Stomach smooth muscle (tissue), 2 donors: ENCODE results near the gene SIGLEC9.

Experiments
- H3K27ac ChIP-seq: one replicate; pipeline ENCODE4 v1.7.0; 2013; ENCODE audit warnings: mild to moderate bottlenecking, low read length, inconsistent platforms
- H3K27me3 ChIP-seq, 2 donors: one replicate each; pipeline ENCODE4 v1.7.0; 2013; ENCODE audit warnings: low read length in 2 of 2; ENCODE audit not compliant: insufficient read depth in 2 of 2, control insufficient read depth in 1 of 2
- H3K36me3 ChIP-seq, 2 donors: one replicate each; pipeline ENCODE4 v1.7.0; 2013; ENCODE audit warnings: low read length in 2 of 2; ENCODE audit not compliant: control insufficient read depth in 2 of 2, insufficient read depth in 2 of 2
- H3K4me1 ChIP-seq: one replicate; pipeline ENCODE4 v1.7.0; 2013; ENCODE audit warnings: low read length; ENCODE audit not compliant: control insufficient read depth, insufficient read depth
- H3K4me3 ChIP-seq, 2 donors: one replicate each; pipeline ENCODE4 v1.7.0; 2013; ENCODE audit warnings: low read length in 2 of 2
- H3K9ac ChIP-seq, 2 donors: one replicate each; pipeline ENCODE4 v1.7.0; 2013; ENCODE audit warnings: low read length in 2 of 2, mild to moderate bottlenecking in 1 of 2
- H3K9me3 ChIP-seq, 2 donors: one replicate each; pipeline ENCODE4 v1.7.0; 2013; ENCODE audit warnings: low read length in 2 of 2; ENCODE audit not compliant: control insufficient read depth in 2 of 2
- donor health status: healthy.
- donor health status: Pancreatic carcinoma.

The SIGLEC9 gene

DNA sequence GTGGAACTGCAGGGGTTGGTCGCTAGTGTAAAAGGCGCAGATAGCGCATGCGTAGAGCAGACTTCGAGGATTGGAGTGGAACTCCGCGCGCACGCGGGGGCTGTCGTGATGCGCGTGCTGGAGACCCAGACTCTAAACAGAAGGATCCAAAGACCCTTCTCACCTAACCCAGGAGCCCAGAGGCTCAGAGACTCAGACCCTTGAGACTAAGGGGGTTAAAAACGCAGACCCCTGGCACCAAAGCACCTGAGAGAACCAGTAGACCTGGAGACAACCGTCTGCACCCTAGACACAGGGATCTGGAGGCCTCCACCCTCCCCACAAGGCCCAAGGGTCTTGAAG lies 15.9 kb upstream of the SIGLEC9 start:
- Histone ChIP-seq H3K27ac (peak overlapping the region; percentile 58), H3K4me1 (peaks cover 19% of the 10 kb centered on the region), H3K9ac (peak overlapping the region; percentile 62 to 81)

DNA sequence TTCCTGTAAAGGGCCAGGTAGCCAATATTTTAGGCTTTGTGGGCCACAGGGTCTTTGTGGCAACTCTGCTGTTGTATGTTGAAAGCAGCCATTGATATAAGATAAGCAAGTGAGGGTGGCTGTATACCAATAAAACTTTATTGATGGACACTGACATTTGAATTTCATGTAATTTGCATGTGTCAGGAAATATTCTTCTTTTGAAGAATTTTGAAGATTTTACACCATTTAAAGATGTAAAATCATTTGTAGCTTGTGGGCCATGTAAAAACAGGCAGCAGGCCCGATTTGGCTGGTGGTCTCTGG lies 14.1 kb upstream of the SIGLEC9 start:
- Histone ChIP-seq H3K4me3 (no peak overlapping the region), H3K9me3 (no peaks in the 10 kb centered on the region), H3K36me3 (no peaks in the 10 kb centered on the region), H3K4me1 (peaks cover 18% of the 10 kb centered on the region), H3K27me3 (peaks cover 0 to 2% of the 10 kb centered on the region in 2 donors), H3K27ac (no peak overlapping the region), H3K9ac (no peak overlapping the region)

More for the DNA sequence above, 15.9 kb upstream of the SIGLEC9 start:
- H3K4me3 ChIP-seq: peak overlapping the region; percentile 93 to 96
- H3K27me3 ChIP-seq: no peaks in the 10 kb centered on the region
- no peaks in the 10 kb centered on the region for H3K36me3 ChIP-seq
- no peaks in the 10 kb centered on the region for H3K9me3 ChIP-seq

DNA sequence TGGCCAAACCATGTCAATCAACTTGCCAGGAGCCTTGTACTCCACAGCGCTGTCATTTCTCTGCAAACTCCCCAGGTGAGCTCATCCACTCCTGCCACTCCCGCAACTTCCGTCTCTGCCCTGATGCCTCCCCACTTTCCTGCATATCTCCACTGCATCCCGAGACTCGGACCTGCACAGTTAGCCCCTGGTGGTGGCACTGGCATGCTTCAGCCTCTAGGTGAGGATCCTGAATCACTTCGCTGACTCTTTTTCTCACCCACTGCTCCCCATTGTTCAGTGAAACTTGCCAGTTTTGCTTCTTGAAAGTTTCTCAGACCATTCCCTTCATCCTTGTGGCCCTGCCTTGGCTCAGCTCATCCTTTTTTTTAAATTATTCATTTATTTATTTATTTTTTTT lies 13.1 kb upstream of the SIGLEC9 start:
- Histone ChIP-seq H3K9ac (no peak overlapping the region), H3K27me3 (peaks cover 0 to 9% of the 10 kb centered on the region in 2 donors)

DNA sequence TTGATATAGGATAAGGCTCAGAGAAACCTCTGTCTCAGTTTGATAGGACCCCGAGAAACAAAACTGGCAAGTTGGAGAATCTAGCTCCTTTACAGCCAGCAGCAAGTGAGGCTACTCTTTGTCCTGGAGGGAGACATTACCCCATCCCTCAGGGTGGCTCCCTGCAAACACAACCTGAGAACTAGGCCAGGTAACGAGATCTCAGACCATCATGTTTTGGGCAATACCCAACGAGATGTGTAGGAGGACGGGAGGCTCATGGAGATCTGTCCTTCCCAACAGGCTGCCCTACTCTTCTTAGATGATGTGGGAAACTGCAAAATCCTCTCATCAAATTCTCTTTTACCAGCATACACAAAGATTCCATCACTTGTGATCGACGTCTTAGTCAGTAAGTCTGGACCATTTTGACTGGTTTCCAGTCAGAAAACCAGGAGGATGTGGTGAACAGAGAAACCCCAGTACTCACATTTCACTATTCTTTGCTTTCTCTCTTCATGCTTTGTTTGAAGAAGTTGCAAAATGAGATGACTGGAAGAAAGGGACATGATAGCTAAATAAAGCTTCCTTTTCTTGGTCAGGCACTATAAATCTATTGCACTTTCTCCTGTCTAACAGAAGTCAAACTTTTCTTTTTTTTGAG lies 10.5 kb upstream of the SIGLEC9 start:
- Histone ChIP-seq H3K36me3 (no peaks in the 10 kb centered on the region), H3K27ac (no peak overlapping the region), H3K4me3 (no peak overlapping the region), H3K27me3 (peaks cover 0 to 14% of the 10 kb centered on the region in 2 donors), H3K9me3 (no peaks in the 10 kb centered on the region), H3K9ac (no peak overlapping the region), H3K4me1 (no peaks in the 10 kb centered on the region)

More for the DNA sequence above, 13.1 kb upstream of the SIGLEC9 start:
- Histone ChIP-seq H3K4me1 (peaks cover 18% of the 10 kb centered on the region), H3K27ac (no peak overlapping the region), H3K36me3 (no peaks in the 10 kb centered on the region), H3K4me3 (no peak overlapping the region), H3K9me3 (no peaks in the 10 kb centered on the region)

DNA sequence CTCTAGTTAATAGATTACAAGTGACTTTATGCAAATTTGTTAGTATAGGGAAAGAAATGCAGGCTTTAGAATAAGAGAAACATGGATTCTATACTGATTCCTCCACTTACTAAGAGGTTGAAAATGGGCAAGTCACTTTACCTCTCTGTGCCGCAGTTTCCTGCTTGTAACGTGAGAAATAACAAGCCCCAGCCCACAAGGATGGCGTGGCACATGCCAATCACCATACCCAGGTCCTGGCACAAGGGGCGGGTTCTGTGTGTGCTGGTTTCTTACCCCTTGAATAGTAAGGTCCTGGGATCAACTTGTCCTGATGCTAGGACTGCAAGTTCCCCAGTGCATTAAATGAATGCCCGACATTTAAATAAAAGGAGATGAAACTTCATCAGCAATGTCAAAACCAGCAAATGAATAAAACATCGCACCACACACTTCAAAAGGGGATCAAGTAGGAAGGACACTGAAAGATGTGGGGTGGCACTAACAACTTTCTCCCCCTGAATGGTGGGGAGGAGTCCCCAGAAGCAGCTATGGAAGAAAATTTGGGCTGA lies 7.9 kb upstream of the SIGLEC9 start:
- no peaks in the 10 kb centered on the region for H3K4me1 ChIP-seq
- H3K4me3 ChIP-seq: no peak overlapping the region
- H3K9me3 ChIP-seq: no peaks in the 10 kb centered on the region
- H3K9ac ChIP-seq: no peak overlapping the region
- peaks cover 0 to 14% of the 10 kb centered on the region in 2 donors for H3K27me3 ChIP-seq
- H3K27ac ChIP-seq: no peak overlapping the region
- H3K36me3 ChIP-seq: no peaks in the 10 kb centered on the region

DNA sequence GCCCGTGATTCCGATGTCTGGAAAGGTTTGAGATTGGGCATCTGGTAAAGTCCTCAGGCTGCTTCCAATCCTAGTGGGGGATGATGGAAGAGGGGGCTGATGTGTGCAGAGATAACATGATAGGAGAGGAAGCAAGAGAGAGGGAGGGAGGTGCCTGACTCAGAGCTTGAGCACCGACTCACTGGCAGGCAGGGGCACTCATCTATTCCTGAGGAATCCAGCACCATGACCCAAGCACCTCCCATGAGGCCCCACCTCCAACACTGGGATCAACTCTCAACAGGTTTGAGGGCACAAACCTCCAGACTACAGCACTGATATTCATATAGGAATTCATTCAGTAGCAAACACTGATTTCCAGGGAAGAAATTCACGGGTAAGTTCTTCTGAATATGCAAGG lies 5.6 kb upstream of the SIGLEC9 start:
- peaks cover 3 to 17% of the 10 kb centered on the region in 2 donors for H3K27me3 ChIP-seq
- H3K36me3 ChIP-seq: no peaks in the 10 kb centered on the region
- H3K27ac ChIP-seq: no peak overlapping the region
- no peak overlapping the region for H3K9ac ChIP-seq
- no peak overlapping the region for H3K4me3 ChIP-seq
- no peaks in the 10 kb centered on the region for H3K4me1 ChIP-seq
- no peaks in the 10 kb centered on the region for H3K9me3 ChIP-seq

DNA sequence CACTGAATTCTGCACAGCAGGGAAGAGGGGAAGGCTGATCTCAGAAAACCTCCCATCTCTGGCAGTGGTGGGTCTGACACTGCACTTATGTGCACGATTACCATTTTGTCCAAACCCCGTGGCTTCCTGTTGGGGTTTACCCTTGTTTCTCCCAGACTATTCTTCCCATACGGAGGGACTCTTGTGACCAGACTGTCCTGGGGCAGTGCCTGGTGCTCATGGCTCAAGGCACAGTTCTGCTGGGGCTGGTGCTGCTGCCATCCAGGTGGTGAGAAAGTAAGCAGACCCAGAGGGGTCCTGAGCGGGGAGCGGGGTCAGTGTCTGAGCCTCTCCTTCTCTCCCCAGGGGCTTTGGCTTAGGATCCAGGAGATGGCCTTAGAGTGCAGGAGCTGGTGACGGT lies 5.1 kb upstream of the SIGLEC9 start:
- H3K27me3 ChIP-seq: peaks cover 3 to 17% of the 10 kb centered on the region in 2 donors
- no peaks in the 10 kb centered on the region for H3K4me1 ChIP-seq
- H3K9ac ChIP-seq: no peak overlapping the region
- no peaks in the 10 kb centered on the region for H3K9me3 ChIP-seq
- H3K4me3 ChIP-seq: no peak overlapping the region
- H3K36me3 ChIP-seq: no peaks in the 10 kb centered on the region
- H3K27ac ChIP-seq: no peak overlapping the region

DNA sequence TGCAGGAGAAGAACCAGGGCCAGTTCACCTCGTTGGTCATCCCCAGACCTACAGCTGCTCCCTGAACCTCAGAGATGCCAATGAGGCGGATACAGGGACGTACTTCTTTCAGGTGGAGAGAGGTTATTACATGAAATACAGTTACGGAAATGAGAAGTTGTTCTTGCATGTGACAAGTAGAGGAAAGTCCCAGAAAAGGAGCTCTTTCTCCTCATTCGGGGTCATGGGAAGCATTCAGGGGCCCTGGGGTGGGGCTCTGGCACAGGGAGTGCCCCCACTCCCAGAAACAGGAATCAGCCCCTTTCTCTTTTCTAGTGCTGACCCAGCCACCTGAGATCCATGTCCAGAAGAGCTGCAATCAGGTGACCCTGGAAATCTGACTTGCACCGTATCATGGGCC lies 4.5 kb upstream of the SIGLEC9 start:
- Histone ChIP-seq H3K4me1 (no peaks in the 10 kb centered on the region), H3K27ac (no peak overlapping the region), H3K36me3 (no peaks in the 10 kb centered on the region), H3K27me3 (peaks cover 3 to 17% of the 10 kb centered on the region in 2 donors), H3K4me3 (no peak overlapping the region), H3K9ac (no peak overlapping the region), H3K9me3 (no peaks in the 10 kb centered on the region)

DNA sequence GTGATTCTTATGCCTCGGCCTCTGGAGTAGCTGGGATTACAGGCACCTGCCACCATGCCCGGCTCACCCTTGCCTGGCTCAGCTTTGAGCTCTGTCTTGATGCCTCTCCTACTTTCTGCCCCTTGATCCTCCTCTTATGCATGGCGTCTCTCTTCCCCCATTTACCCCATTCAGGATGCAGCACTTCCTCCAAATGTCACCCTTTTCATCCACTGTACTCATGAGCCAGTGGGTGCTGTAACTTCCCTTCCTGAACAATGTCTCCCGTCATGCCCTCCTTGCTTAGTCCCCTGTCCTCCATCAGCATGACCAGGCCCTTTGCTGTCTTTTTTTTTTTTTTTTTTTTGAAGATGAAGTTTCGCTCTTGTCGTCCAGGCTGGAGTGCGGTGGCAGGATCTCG lies 3.4 kb upstream of the SIGLEC9 start:
- Histone ChIP-seq H3K27ac (no peak overlapping the region), H3K4me3 (no peak overlapping the region), H3K36me3 (no peaks in the 10 kb centered on the region), H3K9ac (no peak overlapping the region), H3K4me1 (no peaks in the 10 kb centered on the region), H3K27me3 (peaks cover 3 to 13% of the 10 kb centered on the region in 2 donors), H3K9me3 (no peaks in the 10 kb centered on the region)

DNA sequence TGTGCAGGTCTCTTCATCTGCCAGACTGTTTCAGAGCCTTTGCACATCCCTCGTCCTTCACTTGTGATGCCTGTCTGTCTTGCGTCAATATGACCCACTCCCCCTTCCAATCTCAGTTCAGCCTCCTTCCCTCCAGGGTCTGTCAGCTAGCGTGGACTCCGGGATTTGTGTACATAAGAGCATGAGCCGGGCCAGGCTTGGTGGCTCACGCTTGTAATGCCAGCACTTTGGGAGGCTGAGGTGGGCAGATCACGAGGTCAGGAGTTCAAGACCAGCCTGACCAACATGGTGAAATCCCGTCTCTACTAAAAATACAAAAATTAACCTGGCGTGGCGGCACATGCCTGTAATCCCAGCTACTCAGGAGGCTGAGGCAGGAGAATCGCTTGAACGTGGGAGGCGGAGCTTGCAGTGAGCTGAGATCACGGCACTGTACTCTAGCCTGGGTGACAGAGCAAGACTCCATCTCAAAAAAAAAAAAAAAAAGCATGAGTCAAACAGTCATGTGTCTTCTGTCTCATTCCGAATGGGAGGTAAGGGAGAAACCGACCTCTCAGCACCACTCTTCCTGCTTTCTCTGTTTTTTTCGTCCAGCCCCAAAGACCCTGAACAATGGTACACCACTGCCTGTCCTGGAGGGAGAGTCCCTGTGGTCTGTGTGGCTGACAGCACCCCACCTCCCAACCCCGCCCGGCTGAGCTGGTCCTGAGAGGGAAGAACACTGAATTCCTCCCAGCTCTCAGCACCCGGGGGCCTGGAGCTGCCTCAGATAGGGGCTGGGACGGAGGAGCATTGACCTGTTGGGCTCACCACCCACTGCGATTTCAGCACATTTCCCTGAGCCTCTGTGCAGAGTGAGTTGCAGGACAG lies 2.4 kb upstream of the SIGLEC9 start:
- no peaks in the 10 kb centered on the region for H3K9me3 ChIP-seq
- H3K27ac ChIP-seq: no peak overlapping the region
- peaks cover 3 to 10% of the 10 kb centered on the region in 2 donors for H3K27me3 ChIP-seq
- no peak overlapping the region for H3K9ac ChIP-seq
- H3K36me3 ChIP-seq: no peaks in the 10 kb centered on the region
- H3K4me3 ChIP-seq: no peak overlapping the region
- no peaks in the 10 kb centered on the region for H3K4me1 ChIP-seq

DNA sequence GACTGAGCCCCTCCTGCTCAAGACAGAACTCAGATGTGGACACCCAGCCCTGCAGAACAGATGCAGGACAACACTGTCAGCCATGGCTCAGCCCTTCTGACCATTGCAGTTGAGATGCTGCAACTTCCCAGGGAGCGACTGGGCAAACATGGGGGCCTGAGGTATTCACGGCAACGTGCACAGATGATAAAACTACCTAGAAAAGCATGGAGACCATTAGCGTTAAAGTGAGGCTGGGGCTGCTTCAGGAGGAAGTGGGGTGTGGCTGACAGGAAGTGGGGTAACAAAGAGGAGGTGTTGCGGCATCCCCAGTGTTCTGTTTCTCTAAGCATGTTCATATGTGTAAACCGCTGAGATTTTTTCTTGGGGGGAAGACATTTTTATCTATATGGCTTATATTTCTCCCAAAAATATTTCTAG lies 1.3 kb upstream of the SIGLEC9 start:
- Histone ChIP-seq H3K4me1 (no peaks in the 10 kb centered on the region), H3K27me3 (peaks cover 3 to 10% of the 10 kb centered on the region in 2 donors), H3K27ac (no peak overlapping the region), H3K4me3 (no peak overlapping the region), H3K9ac (no peak overlapping the region), H3K36me3 (no peaks in the 10 kb centered on the region), H3K9me3 (no peaks in the 10 kb centered on the region)
